Measurements from ENCODE around the gene CSAD.

- TF ChIP-seq ZNF121 (CRISPR knock-in tag; IDR thresholded peaks at IDR 0.05) (no peak), USF2 (CRISPR knock-in tag; IDR thresholded peaks at IDR 0.05) (no peak), ATF3 (CRISPR knock-in tag; conservative IDR thresholded peaks at IDR 0.05) (no peak), KAT7 (CRISPR knock-in tag; IDR thresholded peaks at IDR 0.05; ENCODE audit: borderline replicate concordance) (no peak), SP1 (CRISPR knock-in tag; conservative IDR thresholded peaks at IDR 0.05) (no peak), TEAD1 (CRISPR knock-in tag; IDR thresholded peaks at IDR 0.05) (no peak), TCF7 (CRISPR knock-in tag; IDR thresholded peaks at IDR 0.05; ENCODE audit: low read depth) (no peak)
- TF ChIP-seq, protein P1, sequence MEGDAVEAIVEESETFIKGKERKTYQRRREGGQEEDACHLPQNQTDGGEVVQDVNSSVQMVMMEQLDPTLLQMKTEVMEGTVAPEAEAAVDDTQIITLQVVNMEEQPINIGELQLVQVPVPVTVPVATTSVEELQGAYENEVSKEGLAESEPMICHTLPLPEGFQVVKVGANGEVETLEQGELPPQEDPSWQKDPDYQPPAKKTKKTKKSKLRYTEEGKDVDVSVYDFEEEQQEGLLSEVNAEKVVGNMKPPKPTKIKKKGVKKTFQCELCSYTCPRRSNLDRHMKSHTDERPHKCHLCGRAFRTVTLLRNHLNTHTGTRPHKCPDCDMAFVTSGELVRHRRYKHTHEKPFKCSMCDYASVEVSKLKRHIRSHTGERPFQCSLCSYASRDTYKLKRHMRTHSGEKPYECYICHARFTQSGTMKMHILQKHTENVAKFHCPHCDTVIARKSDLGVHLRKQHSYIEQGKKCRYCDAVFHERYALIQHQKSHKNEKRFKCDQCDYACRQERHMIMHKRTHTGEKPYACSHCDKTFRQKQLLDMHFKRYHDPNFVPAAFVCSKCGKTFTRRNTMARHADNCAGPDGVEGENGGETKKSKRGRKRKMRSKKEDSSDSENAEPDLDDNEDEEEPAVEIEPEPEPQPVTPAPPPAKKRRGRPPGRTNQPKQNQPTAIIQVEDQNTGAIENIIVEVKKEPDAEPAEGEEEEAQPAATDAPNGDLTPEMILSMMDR (IDR thresholded peaks at IDR 0.05), result no peak
Observed at GRCh38 chr12:53133722-53134121, 47.0 kb downstream of the CSAD start.

Data from WTC11 (cell line).